NCI-H2081 treated with DMSO at 0.1 percent for 48 hours (cell line): Measurements from ENCODE around the gene SCAP.

ENCODE experiments used
- DNase-seq: peaks from one replicate; lab custom pipeline; 2025; lab: John Stamatoyannopoulos, UW

The SCAP gene

DNA sequence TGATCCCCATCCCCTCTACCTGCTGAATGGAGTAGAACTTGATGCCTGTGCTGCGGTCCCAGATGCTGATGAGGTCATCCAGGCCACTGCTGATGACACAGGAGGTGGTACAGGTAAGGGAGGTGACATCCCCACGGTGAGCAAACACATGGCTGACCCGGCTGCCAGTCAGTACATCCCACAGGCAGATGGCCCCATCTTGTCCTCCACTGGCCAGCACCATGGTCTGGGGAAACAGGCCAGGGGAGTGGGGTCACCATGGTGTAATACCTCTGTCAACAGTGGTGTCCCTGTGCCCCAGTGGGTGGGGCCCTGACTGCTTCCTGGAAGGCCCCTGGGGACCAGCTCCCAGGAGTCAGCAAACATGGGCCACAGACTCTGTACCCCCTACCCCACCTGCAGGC lies 61.6 kb downstream of the SCAP start:
- DNase-seq: no peak

DNA sequence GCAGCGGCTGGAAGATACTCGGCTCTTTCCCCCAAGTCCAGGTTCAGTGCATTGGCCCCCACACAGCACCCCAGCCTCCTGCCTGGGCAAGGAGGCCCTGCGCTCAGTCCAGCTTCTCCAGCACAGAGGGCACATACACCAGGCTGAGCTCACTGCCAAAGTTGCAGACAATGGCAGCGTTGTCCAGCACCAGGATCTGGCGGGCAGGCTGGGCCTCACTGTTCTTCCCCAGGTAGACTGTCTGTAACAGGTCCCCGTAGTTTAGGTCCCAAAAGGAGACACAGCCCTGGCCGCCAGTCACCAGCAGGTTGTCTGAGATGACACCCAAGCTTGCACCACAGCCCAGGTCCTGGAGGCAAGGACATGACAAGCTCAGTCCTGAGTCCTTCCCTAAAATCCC lies 62.0 kb downstream of the SCAP start:
- DNase-seq: no peak

DNA sequence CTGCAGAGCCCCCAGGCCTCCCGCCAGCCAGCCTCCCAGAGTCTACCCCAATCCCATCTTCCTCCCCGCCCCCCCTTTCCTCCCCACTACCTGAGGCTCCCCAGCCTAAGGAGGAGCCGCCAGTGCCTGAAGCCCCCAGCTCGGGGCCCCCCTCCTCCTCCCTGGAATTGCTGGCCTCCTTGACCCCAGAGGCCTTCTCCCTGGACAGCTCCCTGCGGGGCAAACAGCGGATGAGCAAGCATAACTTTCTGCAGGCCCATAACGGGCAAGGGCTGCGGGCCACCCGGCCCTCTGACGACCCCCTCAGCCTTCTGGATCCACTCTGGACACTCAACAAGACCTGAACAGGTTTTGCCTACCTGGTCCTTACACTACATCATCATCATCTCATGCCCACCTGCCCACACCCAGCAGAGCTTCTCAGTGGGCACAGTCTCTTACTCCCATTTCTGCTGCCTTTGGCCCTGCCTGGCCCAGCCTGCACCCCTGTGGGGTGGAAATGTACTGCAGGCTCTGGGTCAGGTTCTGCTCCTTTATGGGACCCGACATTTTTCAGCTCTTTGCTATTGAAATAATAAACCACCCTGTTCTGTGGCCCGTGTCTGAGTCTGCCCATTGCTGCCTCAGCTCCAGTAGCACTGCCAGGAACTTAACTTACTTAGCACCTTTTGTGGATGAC lies 62.8 kb downstream of the SCAP start:
- no peak for DNase-seq

DNA sequence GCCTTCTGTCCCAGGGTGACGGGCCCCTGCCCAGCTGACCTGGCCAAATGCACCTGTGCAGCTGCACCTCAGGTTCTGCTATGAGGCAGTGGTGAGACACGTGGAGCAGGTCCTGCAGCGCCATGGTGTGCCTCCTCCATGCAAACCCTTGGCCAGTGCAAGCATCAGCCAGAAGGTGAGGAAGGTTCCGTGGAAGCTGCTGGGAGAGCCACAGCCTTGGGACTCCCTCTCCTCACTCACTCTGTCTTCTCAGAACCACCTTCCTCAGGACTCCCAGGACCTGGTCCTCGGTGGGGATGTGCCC lies 63.3 kb downstream of the SCAP start:
- DNase-seq: no peak

DNA sequence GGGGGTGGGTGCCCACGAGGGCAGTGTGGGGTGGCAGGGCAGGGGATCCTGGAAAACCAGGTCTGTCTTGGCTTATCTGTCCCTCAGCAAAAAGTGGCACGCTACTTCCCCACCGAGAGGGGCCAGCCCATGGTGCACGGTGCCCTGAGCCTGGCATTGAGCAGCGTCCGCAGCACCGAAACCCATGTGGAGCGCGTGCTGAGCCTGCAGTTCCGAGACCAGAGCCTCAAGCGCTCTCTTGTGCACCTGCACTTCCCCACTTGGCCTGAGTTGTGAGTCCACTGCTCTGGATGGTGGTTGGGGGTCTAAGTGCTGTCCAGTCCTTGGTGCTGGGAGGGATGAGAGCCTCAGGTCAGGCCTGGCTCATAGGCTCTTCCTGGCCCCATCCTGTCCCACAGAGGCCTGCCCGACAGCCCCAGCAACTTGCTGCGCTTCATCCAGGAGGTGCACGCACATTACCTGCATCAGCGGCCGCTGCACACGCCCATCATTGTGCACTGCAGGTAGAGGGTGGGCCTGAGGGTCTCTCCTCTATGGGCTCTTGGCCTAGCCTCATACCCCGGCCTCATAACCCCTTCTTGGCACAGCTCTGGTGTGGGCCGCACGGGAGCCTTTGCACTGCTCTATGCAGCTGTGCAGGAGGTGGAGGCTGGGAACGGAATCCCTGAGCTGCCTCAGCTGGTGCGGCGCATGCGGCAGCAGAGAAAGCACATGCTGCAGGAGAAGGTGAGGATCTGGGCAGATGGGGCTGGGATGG lies 63.9 kb downstream of the SCAP start:
- no peak for DNase-seq

DNA sequence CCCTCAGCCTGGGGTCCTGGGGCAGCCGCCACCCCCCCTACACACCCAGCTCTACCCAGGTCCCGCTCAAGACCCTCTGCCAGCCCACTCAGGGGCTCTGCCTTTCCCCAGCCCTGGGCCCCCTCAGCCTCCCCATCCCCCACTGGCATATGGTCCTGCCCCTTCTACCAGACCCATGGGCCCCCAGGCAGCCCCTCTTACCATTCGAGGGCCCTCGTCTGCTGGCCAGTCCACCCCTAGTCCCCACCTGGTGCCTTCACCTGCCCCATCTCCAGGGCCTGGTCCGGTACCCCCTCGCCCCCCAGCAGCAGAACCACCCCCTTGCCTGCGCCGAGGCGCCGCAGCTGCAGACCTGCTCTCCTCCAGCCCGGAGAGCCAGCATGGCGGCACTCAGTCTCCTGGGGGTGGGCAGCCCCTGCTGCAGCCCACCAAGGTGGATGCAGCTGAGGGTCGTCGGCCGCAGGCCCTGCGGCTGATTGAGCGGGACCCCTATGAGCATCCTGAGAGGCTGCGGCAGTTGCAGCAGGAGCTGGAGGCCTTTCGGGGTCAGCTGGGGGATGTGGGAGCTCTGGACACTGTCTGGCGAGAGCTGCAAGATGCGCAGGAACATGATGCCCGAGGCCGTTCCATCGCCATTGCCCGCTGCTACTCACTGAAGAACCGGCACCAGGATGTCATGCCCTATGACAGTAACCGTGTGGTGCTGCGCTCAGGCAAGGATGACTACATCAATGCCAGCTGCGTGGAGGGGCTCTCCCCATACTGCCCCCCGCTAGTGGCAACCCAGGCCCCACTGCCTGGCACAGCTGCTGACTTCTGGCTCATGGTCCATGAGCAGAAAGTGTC lies 64.7 kb downstream of the SCAP start:
- no peak for DNase-seq

DNA sequence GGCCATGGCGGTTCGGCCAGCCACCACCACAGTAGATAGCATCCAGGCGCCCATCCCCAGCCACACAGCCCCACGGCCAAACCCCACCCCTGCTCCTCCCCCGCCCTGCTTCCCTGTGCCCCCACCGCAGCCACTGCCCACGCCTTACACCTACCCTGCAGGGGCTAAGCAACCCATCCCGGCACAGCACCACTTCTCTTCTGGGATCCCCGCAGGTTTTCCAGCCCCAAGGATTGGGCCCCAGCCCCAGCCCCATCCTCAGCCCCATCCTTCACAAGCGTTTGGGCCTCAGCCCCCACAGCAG lies 65.4 kb downstream of the SCAP start:
- DNase-seq: no peak

DNA sequence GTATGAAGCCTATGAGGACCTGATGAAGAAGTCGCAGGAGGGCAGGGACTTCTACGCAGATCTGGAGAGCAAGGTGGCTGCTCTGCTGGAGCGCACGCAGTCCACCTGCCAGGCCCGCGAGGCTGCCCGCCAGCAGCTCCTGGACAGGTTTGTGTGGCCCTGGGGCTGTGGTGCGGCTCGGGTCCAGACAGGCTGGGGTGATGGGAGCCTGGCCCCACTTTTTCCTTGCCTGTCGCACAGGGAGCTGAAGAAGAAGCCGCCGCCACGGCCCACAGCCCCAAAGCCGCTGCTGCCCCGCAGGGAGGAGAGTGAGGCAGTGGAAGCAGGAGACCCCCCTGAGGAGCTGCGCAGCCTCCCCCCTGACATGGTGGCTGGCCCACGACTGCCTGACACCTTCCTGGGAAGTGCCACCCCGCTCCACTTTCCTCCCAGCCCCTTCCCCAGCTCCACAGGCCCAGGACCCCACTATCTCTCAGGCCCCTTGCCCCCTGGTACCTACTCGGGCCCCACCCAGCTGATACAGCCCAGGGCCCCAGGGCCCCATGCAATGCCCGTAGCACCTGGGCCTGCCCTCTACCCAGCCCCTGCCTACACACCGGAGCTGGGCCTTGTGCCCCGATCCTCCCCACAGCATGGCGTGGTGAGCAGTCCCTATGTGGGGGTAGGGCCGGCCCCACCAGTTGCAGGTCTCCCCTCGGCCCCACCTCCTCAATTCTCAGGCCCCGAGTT lies 65.9 kb downstream of the SCAP start:
- DNase-seq: no peak

DNA sequence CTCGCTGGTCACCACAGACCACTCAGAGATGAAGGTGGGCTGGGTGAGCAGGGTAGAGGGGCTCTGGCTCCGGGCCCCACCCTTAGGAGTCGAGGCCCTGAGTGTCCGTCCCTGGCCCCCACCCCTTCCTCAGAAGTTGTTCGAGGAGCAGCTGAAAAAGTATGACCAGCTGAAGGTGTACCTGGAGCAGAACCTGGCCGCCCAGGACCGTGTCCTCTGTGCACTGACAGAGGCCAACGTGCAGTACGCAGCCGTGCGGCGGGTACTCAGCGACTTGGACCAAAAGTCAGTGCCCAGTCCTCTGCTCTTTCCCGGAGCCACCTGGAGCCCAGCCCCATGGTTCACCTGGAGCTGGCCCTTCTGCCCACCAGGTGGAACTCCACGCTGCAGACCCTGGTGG lies 66.5 kb downstream of the SCAP start:
- DNase-seq: no peak

DNA sequence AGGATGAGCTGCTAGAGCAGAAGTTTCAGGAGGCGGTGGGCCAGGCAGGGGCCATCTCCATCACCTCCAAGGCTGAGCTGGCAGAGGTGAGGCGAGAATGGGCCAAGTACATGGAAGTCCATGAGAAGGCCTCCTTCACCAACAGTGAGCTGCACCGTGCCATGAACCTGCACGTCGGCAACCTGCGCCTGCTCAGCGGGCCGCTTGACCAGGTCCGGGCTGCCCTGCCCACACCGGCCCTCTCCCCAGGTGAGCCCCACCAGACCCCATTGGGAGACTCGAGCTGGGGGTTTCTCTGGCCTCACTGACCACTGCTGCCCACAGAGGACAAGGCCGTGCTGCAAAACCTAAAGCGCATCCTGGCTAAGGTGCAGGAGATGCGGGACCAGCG lies 66.9 kb downstream of the SCAP start:
- no peak for DNase-seq

DNA sequence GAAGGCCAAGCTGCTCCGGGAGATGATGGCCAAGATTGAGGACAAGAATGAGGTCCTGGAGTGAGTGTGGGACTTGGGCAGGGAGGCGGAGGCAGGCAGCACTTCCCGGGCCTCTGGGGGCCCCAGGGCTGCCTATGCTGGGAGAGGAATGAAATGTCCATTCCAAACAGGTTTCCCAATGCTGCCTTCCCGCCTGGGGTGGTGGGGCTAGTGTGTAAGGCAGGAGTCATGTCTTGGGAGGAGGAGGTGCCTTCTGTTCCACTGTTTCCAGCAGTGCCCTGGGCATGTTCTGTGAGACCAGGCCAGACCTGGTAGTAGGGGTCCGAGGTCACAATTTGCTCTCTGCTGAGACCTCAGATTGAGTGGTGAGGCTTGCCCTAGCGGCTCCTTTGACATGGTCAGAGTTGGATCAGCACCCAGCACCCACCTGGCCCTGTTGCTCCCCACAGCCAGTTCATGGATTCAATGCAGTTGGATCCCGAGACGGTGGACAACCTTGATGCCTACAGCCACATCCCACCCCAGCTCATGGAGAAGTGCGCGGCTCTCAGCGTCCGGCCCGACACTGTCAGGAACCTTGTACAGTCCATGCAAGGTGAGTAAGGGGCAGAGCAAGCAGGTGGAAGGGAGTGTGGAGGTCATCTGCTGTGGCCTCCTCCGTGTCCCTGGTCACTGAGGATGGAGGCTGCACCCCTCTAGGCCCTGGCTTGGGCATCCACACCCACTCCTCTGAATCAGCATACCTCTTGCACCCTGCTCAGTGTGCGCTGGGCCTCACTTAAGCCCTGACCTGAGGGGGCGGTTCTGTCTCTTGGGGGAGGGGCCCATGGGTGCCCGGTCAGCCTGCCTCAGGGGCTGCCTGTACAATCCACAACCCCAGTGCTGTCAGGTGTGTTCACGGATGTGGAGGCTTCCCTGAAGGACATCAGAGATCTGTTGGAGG lies 67.6 kb downstream of the SCAP start:
- no peak for DNase-seq

DNA sequence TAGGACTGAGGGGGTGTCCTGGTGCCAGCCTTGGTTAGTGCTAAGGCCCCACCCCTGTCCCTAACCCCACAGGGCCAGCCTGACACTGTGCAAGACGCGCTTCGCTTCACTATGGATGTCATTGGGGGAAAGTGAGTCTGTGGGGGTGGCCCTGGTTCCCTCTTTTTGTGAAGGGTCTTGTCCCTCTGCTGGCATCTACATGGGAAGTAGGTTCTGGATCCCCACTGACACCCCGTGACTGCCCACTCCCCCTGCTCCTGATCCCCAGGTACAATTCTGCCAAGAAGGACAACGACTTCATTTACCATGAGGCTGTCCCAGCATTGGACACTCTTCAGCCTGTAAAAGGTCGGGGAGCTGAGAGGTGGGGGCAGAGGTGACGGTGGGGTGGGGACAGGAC lies 68.5 kb downstream of the SCAP start:
- no peak for DNase-seq

DNA sequence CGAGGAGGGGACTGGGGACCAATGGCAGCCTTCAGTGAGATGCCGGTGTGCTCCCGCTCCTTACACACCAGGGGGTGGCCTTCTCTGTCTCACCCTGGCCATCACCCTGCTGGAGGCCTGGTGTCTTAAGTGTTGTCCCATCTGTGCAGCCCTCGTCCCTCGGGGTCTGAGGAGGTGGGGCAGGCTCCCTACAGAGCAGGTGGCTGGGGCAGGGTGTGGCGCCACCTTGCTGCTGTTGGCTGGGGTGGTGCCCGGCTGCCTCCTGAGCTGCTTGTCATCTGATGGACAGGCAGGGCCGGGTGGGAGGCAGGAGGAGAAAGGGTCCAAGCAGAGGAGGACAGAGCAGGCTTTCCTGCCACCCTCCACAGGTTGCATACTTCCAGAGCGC lies 69.0 kb downstream of the SCAP start:
- DNase-seq: no peak

DNA sequence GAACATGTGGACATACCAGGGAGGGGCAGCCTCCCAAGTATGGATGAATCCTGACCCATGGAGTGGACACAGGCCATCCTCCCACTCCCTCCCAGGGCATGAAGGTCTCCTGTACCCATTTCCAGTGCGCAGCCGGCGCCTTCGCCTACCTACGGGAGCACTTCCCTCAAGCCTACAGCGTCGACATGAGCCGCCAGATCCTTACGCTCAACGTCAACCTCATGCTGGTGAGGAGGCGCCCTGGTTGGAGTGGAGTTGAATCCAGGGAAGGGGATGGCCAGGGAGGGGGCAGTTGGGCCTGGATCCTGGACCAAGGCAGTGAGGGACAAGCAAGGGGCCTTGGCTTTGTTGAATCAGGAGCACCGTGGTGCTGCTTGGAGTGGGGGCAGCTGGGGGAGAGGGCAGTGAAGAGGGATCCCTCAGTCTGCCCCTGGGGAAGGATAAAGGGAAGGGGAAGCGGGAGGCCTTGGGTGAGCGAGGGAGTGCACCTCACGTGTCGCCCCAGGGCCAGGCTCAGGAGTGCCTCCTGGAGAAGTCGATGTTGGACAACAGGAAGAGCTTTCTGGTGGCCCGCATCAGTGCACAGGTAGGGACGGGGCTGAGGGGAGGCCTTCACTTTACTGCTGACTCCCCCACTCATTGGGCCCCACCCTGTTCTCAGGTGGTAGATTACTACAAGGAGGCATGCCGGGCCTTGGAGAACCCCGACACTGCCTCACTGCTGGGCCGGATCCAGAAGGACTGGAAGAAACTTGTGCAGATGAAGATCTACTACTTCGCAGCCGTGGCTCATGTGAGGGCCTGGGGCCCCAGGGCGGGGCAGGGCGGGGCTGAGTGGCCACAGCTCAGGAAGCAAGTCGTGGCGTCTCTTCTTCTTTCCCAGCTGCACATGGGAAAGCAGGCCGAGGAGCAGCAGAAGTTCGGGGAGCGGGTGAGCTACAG lies 69.7 kb downstream of the SCAP start:
- DNase-seq: no peak

DNA sequence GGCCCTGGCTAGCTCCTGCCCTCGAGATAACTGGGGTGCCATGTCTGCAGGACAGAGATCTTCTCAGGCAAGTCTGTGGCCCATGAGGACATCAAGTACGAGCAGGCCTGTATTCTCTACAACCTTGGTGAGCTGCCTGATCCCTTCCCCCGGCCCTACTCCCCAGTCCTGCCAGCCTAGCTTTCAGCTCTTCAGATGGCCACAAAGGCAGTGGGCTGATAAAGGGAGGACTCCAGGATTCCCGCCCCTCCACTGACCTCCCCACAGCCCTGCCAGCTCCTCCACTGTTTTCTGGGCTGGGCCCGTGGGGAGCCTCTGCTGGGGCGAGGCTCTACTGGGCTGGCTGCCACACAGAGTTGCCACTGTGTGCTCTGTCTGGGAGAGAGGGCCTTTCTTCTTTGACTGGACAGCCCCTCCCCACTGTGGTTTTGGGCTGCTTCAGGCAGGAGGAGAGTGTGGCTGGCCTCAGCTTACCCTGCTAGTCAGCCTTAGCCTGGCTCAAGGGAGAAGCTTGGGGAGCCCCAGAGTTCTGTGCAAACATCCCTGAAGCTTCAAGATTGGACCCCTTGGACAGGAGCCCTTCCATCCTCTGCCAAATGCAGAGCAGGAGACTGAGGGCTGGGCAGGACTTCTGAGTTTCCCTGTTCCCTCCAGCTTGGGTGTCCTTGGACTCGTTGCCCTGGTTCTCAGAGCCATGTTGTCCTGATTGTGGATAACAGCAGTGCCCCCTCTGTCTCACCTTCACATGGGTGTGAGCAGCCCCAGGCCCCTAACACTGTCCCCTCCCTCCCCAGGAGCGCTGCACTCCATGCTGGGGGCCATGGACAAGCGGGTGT lies 70.6 kb downstream of the SCAP start:
- DNase-seq: no peak

DNA sequence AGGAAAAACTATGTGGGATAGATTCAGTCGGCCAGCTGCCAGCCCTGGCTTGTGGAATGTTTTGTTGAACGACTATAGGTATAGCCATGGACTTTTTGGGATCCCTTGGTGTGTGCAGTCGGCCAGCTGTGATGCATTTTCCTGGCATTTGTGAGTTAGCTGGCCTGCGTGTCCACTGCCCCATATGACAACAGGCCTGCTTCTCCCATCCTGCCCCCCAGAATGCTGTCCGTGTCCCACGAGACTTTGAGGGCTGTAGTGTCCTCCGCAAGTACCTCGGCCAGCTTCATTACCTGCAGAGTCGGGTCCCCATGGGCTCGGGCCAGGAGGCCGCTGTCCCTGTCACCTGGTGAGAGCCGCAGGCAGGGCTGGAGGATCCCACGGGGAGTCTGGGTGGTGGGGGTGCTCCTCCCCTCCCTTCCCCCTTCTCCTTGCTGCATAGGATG lies 71.3 kb downstream of the SCAP start:
- no peak for DNase-seq

DNA sequence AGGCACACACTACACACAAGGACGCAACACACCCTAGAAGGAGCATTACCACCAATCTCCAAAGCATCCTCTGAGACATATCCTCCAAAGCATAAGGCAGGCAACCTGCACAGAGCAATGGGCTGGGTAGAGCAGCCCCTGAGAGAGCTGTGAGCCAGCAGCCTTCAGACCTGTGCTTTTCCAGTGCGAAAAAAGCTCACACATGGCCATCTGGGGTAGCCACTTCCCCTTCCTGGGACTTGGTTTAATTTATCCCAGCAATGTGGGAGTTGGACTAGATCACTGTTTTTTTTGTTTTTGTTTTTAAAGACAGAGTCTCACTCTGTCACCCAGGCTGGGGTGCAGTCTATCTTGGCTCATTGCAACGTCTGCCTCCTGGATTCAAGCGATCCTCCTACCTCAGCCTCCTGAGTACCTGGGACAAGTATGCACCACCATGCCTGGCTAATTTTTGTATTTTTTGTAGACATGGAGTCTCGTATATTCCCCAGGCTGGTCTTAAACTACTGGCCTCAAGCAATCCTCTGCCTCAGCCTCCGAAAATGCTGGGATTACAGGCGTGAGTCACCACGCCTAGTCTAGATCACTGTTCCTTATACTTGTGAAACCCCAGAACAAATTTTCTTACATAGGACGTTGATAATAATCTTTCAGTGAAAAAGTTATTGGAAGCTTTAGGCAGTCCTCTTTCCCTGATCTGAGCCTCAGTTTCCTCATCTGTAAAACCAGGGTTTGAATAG lies 76.0 kb downstream of the SCAP start:
- DNase-seq: no peak

DNA sequence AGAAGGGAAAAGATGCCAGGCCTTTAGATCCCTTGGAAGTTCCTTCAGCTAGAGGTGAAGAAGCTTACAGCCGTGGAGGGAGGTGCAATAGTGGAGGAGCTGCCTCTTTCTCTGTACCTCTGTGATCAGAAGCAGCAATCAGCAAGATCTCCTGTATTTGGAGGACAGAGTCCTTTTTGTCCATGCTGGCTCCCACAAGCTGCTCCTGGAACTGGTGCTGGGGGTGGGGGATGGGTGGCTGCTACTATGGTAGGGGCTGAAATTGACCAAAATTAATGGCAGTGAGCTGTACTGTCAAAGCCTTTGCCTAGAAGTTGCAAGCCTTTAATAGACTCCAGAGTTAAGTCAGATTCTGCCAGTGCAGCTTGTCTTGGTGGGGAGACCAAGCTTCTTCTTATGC lies 76.7 kb downstream of the SCAP start:
- DNase-seq: no peak

DNA sequence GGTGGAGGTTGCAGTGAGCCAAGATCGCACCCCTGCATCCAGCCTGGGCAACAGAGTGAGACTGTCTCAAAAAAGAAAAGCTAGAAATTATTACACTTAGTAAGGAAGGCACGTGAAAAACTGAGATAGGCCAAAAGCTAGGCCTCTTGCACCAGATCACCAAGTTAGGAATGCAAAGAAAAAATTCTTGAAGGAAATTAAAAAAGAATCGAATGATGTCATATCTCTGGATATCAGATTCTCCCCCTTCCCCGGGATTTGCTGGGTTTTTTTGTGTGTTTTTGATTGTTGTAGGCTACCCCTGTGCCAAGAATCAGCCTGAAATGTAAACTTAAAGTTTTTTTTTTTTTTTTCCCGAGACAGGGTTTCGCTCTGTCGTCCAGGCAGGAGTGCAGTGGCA lies 77.5 kb downstream of the SCAP start:
- no peak for DNase-seq
